Body of pancreas (tissue), 4 donors: ENCODE data around the gene CPT2.

ENCODE experiments used
- CTCF ChIP-seq, 7 experiments: fragments of 450-650 bp in 4 of 7; fragments of 200-600 bp in 3 of 7; sonication (generic) in 3 of 7; IDR thresholded peaks; one replicate each; pipeline ENCODE4 v1.5.1; 2016 to 2019; ENCODE audit warnings: antibody characterized with exemption in 7 of 7
- POLR2A ChIP-seq, 3 donors: fragments of 450-650 bp; IDR thresholded peaks; one replicate each; pipeline ENCODE4 v1.6.1; 2016; ENCODE audit warnings: antibody characterized with exemption in 3 of 3, mild to moderate bottlenecking in 2 of 3

- peak in 5 of 7 experiments; percentile 3 to 22 (median 18) for TF ChIP-seq CTCF (IDR thresholded peaks at IDR 0.05)
- TF ChIP-seq POLR2A (IDR thresholded peaks at IDR 0.05): peak; percentile 87 to 94 (median 92)
Observed at GRCh38 chr1:53196485-53197290, at the start of gene CPT2.
